Fibroblast of the conjunctiva (primary cell): ENCODE results near the gene UBE2A.

ENCODE experiments used
- DNase-seq: peaks from one replicate; pipeline ENCODE4 v3.0.0-alpha.2; 2010; ENCODE audit warnings: low read depth

Gene UBE2A

DNA sequence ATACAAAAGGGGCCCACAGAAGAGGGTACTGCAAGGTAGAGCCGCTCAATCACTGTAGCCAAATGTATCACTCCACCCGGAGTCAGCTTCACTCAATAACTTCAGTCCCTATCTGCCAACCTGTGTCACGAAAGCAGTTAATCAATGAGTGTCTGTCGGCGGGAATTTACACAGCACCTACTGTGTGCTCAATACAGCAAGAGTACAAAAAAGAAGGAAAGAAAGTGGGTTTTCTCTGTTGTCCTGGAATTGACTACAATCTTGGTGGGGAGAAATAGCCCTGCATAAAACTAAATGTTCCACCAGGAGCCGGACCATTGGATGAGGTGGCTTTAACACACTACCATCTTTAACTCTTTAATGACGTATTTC is 32.6 kb downstream of the UBE2A start:
- no peak for DNase-seq

GRCh38 chrX:119614776-119615175 is 40.4 kb downstream of the UBE2A start:
- DNase-seq: no peak

DNA sequence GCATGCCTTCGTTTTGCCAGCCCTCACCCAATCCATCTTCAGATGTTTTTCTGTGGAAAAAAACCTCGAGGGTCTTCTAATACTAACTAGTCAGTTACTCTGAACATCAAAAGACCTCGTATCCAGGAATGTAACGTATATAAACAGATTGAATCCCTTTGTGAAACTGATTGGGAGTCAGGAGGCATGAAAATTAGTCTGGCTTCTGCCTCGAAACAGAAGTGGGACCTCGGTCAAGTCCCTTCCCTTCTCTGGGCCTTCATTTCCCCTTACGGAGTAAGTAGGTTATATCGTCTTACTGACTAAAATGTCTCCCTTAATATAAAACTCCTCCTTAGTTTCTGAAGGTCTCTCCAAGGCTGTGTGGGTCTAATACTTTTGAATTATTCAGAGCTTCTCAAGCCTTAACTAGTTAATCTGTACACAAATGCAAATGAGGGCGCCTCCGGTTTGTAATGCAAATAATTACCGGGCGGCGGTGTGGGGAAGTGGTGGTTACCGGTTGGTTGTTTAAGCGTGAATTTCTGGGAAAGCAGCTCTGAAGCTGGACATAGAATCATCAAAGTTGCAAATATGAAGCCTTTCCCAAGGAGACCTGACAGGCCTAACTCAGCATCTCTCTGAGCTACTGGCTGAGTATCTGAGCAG is 43.3 kb downstream of the UBE2A start:
- no peak for DNase-seq

DNA sequence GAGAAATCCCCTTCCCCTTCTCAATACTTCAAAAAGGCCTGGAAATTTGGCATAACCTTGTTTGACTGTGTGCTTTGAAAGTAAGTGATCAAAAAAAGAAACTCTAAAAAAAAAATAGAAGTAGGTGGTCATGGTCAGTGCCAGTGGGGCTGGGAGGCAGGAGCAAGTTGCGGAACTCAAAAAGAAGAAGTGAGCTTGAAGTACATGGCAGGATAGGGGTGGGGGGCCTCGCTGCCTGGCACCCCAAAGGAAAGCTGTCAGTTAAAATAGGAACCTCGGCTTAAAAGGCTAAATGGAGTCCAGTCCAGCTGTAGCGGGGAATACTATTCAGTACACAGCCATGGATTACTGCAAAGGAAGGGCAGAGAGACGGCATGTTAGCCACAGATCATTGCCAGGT is 44.1 kb downstream of the UBE2A start:
- no peak for DNase-seq

- peak; percentile 32 for DNase-seq
Measured at GRCh38 chrX:119622356-119623232, 48.2 kb downstream of the UBE2A start.

- no peak for DNase-seq
Measured at GRCh38 chrX:119624417-119624816, 50.1 kb downstream of the UBE2A start.

DNA sequence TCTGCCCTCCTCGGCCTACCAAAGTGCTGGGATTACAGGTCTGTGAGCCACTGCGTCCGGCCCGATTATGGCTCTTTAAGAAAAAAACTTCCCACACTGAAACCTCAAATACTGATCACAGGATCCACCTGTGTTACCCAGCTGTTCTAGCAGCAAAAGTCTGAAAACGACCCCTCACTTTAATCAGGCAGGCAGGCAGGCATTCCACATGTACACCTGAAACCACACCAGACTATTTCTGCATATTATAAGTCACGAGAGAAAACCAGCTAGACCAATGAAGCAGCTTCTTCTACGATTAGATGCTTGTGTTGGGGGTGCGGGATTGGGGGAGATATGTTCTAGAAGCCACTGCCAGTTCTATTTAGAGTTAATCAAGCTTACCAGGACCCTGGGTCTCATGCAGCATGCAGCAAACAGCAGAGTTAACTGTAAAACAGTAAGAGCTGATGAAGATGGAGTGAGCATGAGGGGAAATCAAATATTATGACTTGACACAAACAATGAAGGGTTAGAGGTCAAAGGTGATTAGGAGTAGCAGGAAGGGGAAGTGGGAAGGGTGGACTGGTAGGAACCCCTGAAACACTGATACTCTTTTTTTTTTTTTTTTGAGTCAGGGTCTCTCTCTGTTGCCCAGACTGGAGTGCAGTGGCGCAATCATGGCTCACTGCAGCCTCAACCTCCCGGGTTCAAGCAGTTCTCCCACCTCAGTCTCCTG is 50.7 kb downstream of the UBE2A start:
- DNase-seq: no peak

- no peak for DNase-seq
Measured at GRCh38 chrX:119625843-119626242, 51.5 kb downstream of the UBE2A start.
